Ovary (tissue), 9 donors: ENCODE data around the gene HEATR9. TPM values are rescaled to one million over a fixed set of nuclear protein-coding genes. Genes with fewer than 3 reads are reported as not detected.
A peak's percentile ranks its signal among the peaks of the same experiment; 100 is the strongest.

Source experiments
- DNase-seq, 5 donors: peaks; one replicate each; pipeline ENCODE4 v3.0.0-alpha.2; 2019 to 2020
- H3K27ac ChIP-seq, 2 donors: fragments of 200-600 bp; one replicate each; pipeline versions ENCODE4 v1.5.1 to v1.8.0; 2019 to 2022
- H3K27me3 ChIP-seq: fragments of 200-600 bp; one replicate; pipeline ENCODE4 v1.8.0; 2022
- H3K36me3 ChIP-seq: fragments of 200-600 bp; sonication (generic); one replicate; pipeline ENCODE4 v1.5.1; 2019
- H3K4me1 ChIP-seq: one replicate; pipeline ENCODE4 v1.8.1; 2013; ENCODE audit warnings: mild to moderate bottlenecking, moderate library complexity; ENCODE audit not compliant: insufficient read depth
- H3K4me3 ChIP-seq: fragments of 200-600 bp; sonication (generic); one replicate; pipeline ENCODE4 v1.5.1; 2017
- H3K9me3 ChIP-seq, 2 donors: fragments of 200-600 bp in 1 of 2; sonication (generic) in 1 of 2; one replicate each; pipeline versions ENCODE4 v1.5.1 to v1.8.1; 2013 to 2019; ENCODE audit warnings: mild to moderate bottlenecking in 1 of 2, moderate library complexity in 1 of 2
- EP300 ChIP-seq: sonication (generic); formaldehyde crosslinking; IDR thresholded peaks from one replicate; pipeline ENCODE4 v1.6.1; 2017; ENCODE audit warnings: antibody characterized with exemption
- POLR2A ChIP-seq: fragments of 450-650 bp; IDR thresholded peaks from one replicate; pipeline ENCODE4 v1.6.1; 2017; ENCODE audit warnings: antibody characterized with exemption, mild to moderate bottlenecking, moderate library complexity
- WGBS, 3 donors: extraction: QIAGEN DNeasy Blood & Tissue Kit in 1 of 3; methylation state at CpG; one replicate each; pipeline versions ENCODE4 v1.1.5 to v1.1.7; 2013 to 2017; 5-methylcytosine and 5-hydroxymethylcytosine counted together
- intact Hi-C, 4 donors: fragments of 100-400 bp; cut with DNase I; formaldehyde crosslinking; loops; one replicate each; pipeline versions ENCODE4 v1.11.0 to v1.15.1; 2022 to 2023
- polyA plus RNA-seq, 2 donors: library from polyadenylated mRNA; stranded (reverse); fragments of 200-250 nt in 1 of 2; fragments of 350-450 nt in 1 of 2; fragmentation: Illumina TruSeq in 1 of 2; extraction: RNeasy Lipid Tissue Mini Kit (QIAGEN cat#74804) in 1 of 2; gene quantifications; one replicate each; pipeline ENCODE4 v1.2.3, GENCODE V29; 2013 to 2014
- total RNA-seq, 7 donors: library from RNA; depleted of rRNA in 2 of 7; stranded (reverse); fragments of >200 nt in 2 of 7; fragmentation: NEBNext Ultra II Directional in 3 of 7; extraction: Animal tissue kit (Norgen Biotek cat#: 25700) in 3 of 7; gene quantifications; one replicate each; pipeline versions ENCODE4 v1.1.0 to v1.2.4, GENCODE V29; 2016 to 2023
- TF ChIP-seq, protein P1 (sequence below), 3 donors: fragments of 450-650 bp in 2 of 3; fragments of 200-600 bp in 1 of 3; IDR thresholded peaks; one replicate each; pipeline versions ENCODE4 v1.5.1 to v1.8.0; 2016 to 2022; ENCODE audit warnings: antibody characterized with exemption in 3 of 3, mild to moderate bottlenecking in 1 of 3
- donor health status: DM: no; HTN: no; CAD: no; lungs with moderate emphysema.
- donor health status: DM: no; HTN: no; CAD: no.
- donor health status: Bipolar disorder and iron deficiency.
- donor health status: DM: yes; HTN: yes; CAD: no.
- donor health status: DM: no; HTN: no; CAD: no.
- donor health status: DM: yes; HTN: yes; CAD: no.

HEATR9 gene
- total and polyA plus RNA-seq, 9 donors: 0.18 TPM; not detected in 8

DNA sequence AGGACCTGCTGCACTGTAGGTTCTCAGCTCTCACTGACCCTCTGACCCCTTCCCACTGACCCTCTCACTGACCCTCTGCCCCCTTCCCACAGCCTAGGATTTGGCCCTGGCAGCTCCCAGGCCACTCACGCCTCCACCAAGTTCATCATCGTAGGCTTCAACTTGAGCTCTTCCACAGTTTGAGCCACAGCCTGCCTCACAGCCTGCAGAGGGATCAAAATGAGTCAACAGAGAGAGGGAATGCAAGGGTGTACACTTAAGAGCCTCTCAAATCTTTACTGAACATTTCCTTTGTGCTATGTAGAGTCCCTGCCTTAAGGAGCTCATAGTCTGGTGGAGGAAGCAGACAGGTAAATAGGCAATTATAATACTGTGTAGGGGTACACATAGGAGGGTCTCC lies 12.1 kb downstream of the HEATR9 start:
- Histone ChIP-seq H3K36me3 (no peaks in the 10 kb centered on the region), H3K4me1 (no peaks in the 10 kb centered on the region), H3K9me3 (no peaks in the 10 kb centered on the region), H3K27ac (no peak overlapping the region), H3K4me3 (no peak overlapping the region), H3K27me3 (no peaks in the 10 kb centered on the region)
- no peak for DNase-seq
- TF ChIP-seq, protein P1, sequence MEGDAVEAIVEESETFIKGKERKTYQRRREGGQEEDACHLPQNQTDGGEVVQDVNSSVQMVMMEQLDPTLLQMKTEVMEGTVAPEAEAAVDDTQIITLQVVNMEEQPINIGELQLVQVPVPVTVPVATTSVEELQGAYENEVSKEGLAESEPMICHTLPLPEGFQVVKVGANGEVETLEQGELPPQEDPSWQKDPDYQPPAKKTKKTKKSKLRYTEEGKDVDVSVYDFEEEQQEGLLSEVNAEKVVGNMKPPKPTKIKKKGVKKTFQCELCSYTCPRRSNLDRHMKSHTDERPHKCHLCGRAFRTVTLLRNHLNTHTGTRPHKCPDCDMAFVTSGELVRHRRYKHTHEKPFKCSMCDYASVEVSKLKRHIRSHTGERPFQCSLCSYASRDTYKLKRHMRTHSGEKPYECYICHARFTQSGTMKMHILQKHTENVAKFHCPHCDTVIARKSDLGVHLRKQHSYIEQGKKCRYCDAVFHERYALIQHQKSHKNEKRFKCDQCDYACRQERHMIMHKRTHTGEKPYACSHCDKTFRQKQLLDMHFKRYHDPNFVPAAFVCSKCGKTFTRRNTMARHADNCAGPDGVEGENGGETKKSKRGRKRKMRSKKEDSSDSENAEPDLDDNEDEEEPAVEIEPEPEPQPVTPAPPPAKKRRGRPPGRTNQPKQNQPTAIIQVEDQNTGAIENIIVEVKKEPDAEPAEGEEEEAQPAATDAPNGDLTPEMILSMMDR (IDR thresholded peaks at IDR 0.05): no peak
- TF ChIP-seq EP300 (no peak), POLR2A (no peak)
- WGBS, 3 donors: 85 to 95% (median 92%) methylated on average over 2 of the region's 2 CpGs
- intact Hi-C loops: no loop called here

- Histone ChIP-seq H3K4me3 (no peak overlapping the region), H3K27ac (no peak overlapping the region), H3K27me3 (no peaks in the 10 kb centered on the region), H3K4me1 (no peaks in the 10 kb centered on the region), H3K9me3 (no peaks in the 10 kb centered on the region), H3K36me3 (no peaks in the 10 kb centered on the region)
- no peak for DNase-seq
- intact Hi-C loops: no loop called here
- 64 to 71% (median 70%) methylated on average over 5 of the region's 5 CpGs for WGBS, 3 donors
- TF ChIP-seq, protein P1 (IDR thresholded peaks at IDR 0.05): no peak
- TF ChIP-seq POLR2A (no peak), EP300 (no peak)
Measured at GRCh38 chr17:35855965-35856364, 12.7 kb downstream of the HEATR9 start.

DNA sequence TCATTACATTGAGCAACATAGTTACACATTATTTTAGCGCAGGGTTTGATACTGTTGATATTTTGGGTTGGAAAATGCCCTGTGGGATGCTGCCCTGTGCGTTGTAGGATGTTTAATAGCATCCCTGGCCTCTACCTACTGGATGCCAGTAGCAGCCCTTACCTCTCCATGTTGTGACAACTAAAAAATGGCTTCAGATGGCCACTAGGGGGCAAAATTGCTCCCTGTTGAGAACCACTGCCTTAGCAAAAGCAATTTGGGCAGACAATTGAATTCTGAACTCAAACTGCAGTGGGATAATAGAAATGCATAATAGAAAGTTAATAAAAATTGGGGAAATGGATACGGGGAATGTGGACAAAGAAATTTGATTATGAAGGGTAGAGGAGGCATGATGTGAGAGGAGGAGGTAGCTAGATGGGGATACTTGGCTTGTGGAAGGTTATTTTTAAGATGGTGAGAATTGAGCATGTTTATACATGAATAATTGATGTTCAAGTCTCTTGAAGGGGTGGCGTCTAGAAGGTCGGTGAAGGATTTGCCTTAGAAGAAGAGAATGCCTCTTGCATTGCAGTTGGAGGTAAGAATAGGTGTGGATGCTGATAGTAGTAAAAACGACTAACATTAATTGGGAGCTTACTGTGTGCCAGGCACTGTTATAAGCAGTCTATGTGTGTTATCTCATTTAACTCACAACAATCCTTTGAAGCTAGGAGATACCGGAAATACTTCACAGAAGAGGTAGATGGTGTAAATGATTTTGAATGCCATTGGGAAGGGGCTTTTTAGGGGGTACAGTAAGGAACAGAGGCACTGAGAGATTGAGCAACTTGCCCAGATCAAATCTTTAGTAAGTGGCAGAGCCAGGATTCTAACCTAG lies 19.0 kb downstream of the HEATR9 start:
- Histone ChIP-seq H3K9me3 (no peaks in the 10 kb centered on the region), H3K4me1 (no peaks in the 10 kb centered on the region), H3K27me3 (no peaks in the 10 kb centered on the region), H3K36me3 (no peaks in the 10 kb centered on the region), H3K27ac (no peak overlapping the region), H3K4me3 (no peak overlapping the region)
- WGBS, 3 donors: 71 to 73% (median 72%) methylated on average over 7 of the region's 7 CpGs
- DNase-seq: peak in 1 of 5 donors; percentile 27
- no peak for TF ChIP-seq EP300
- TF ChIP-seq, protein P1 (IDR thresholded peaks at IDR 0.05): peak in 1 of 3 donors; percentile 19
- intact Hi-C loops: no loop called here

DNA sequence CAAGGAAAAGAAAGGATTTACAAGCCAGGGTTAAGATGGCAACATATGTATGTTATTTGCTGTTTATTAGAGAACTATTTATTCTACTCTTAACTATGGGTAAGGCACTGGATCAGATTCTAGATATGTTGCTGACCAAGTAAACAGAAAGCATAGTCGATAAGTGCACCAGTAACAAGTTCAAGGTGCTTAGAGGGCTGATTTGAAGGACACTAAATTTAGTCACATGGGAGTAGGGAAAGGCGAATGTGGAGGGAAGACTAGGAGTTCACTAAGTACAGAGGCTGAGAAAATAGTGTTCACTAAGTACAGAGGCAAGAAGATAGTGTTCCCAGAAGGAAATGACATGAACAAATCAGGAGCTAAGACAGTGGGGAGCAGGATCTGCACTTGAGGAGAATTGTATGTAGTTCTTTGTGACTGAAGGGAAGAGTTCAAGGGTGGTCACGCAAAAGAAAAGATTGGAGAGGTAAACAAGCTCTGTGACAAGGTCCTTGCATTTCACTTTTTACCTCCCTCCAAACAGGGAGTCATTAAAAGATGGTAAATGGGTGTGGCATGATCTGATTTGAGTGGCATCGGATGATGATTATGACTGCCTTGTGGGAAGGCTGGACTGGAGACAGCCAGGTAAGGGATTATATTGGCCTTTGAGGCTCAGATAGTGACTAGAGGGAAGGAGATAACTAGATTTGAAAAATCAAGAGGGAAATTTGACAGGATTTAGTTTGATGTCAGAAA lies 20.9 kb downstream of the HEATR9 start:
- no peak overlapping the region for H3K27ac ChIP-seq
- no peaks in the 10 kb centered on the region for H3K4me1 ChIP-seq
- H3K27me3 ChIP-seq: no peaks in the 10 kb centered on the region
- 72 to 83% (median 73%) methylated on average over 4 of the region's 4 CpGs for WGBS, 3 donors
- H3K36me3 ChIP-seq: no peaks in the 10 kb centered on the region
- no peaks in the 10 kb centered on the region for H3K9me3 ChIP-seq
- no peak for DNase-seq
- H3K4me3 ChIP-seq: no peak overlapping the region
- TF ChIP-seq, protein P1 (IDR thresholded peaks at IDR 0.05): no peak
- TF ChIP-seq POLR2A (no peak), EP300 (no peak)
- intact Hi-C loops: no loop called here
